Nephron (organoid): ENCODE results near the gene C10orf143.

Experiments used
- H3K27ac Mint-ChIP-seq, 3 experiments: 2 replicates each; pipeline ENCODE4 v1.8.0; 2020; ENCODE audit warnings: mixed read lengths in 3 of 3, mild to moderate bottlenecking in 2 of 3, moderate library complexity in 1 of 3
- H3K27me3 Mint-ChIP-seq: 2 replicates; pipeline ENCODE4 v1.8.0; 2021; ENCODE audit warnings: low read depth, mild to moderate bottlenecking, moderate library complexity, mixed read lengths
- H3K36me3 Mint-ChIP-seq: 2 replicates; pipeline ENCODE4 v1.8.0; 2020; ENCODE audit warnings: low read depth, mixed read lengths
- H3K4me1 Mint-ChIP-seq: 2 replicates; pipeline ENCODE4 v1.8.0; 2020; ENCODE audit warnings: mixed read lengths
- H3K4me3 Mint-ChIP-seq, 3 experiments: 2 replicates each; pipeline ENCODE4 v1.8.0; 2020; ENCODE audit warnings: mild to moderate bottlenecking in 3 of 3, mixed read lengths in 3 of 3, moderate library complexity in 2 of 3
- H3K9me3 Mint-ChIP-seq: 2 replicates; pipeline ENCODE4 v1.8.0; 2020; ENCODE audit warnings: mixed read lengths
- CTCF ChIP-seq, 3 experiments: fragments of 200-600 bp; sonication (generic); IDR thresholded peaks; one replicate each; pipeline ENCODE4 v1.5.0; 2021; ENCODE audit warnings: antibody characterized with exemption in 3 of 3; ENCODE audit not compliant: unreplicated experiment in 3 of 3

Gene C10orf143

DNA sequence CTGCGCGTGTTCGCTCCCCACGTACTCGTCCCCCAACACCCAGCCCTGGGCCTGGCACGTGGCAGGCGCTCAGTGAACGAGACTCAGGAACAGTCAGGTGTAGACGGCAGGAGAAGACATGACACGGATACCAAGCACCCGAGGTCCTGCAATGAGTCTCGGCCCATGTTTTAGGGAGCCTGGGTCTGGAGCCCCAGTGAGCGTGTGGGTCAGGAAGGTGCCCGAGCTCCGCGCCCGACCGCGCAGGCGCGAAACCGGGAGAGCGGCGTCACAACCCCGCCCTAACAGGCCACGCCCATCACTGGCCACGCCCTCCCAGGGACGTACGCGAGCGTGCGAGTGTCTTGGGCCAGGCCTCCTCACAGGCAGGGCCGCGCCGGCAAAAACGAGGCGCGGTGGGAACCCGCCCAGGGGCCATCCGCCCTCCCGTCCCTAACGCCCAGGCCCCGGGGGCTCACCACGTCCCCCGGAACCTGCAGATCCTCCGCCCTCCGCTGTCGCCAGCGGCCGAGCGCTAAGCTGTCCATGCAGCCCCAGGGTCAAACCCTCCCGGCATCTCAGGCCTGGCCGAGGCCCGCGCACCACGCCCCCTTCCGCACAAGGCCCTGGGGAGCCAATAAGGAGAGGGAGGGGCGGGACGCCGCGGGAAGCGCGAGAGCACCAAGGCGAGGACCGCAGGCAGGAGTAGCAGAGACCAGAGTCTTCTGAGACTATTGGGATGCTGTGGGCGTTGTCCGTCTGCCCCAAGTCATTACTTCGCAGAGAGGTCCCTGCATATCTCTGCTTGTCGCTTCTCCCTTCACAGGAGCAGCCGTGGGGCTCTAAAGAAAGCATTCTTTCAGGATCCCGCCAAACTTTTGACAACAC lies at the start of gene C10orf143:
Gene C10orf143 (minus strand): TSS at position 585 of the 867 bp plus-strand sequence. CDS start 58 bp downstream, at position 527.
- H3K4me1 Mint-ChIP-seq, result peaks cover 22% of the 10 kb centered on the region
- H3K4me3 Mint-ChIP-seq, result peak within 1 kb of the TSS; percentile 89 to 98 (median 92)
- peaks cover 2% of the 10 kb centered on the region for H3K9me3 Mint-ChIP-seq
- H3K27me3 Mint-ChIP-seq, result no peaks in the 10 kb centered on the region
- no peak for TF ChIP-seq CTCF (IDR thresholded peaks at IDR 0.05; ENCODE audit: unreplicated experiment in 3 of 3)
- peaks cover 3% of the 10 kb centered on the region for H3K36me3 Mint-ChIP-seq
- H3K27ac Mint-ChIP-seq, result peak within 1 kb of the TSS; percentile 93 to 96 (median 95)

DNA sequence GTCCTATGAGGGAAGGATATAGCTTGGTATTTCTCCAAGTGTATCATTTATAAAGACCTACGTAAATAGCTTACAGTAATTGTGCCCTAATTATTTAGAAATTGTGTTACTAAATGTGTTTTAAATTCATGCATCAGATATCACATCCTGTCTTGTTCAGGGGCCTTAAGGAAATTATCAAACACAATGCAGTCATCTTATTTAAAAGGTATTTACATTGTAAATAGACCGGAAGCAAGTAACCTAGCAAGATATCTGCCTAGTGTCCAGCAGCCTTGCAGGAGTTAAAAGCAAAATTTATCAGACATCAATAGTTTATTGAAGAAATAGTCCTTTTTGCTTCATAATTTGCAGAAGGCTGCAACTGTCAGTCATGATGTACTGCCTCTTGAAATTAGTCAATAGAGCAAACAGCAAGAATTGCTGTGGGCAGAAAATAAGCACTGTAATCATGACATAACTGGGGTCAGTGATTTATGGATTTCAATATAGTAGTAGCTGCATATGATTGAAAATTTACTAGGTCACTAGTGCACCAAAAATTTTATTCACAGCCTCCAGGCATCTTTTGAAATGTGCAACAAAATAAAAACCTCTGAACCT lies 48.7 kb upstream of the C10orf143 start:
- H3K9me3 Mint-ChIP-seq, result no peaks in the 10 kb centered on the region
- H3K27ac Mint-ChIP-seq, result no peak overlapping the region
- H3K4me1 Mint-ChIP-seq, result peaks cover 8% of the 10 kb centered on the region
- H3K36me3 Mint-ChIP-seq, result peaks cover 48% of the 10 kb centered on the region
- no peak overlapping the region for H3K4me3 Mint-ChIP-seq
- H3K27me3 Mint-ChIP-seq, result no peaks in the 10 kb centered on the region
- TF ChIP-seq CTCF (IDR thresholded peaks at IDR 0.05; ENCODE audit: unreplicated experiment in 3 of 3), result no peak

GRCh38 chr10:130146042-130146441 lies 35.4 kb upstream of the C10orf143 start:
- no peak for TF ChIP-seq CTCF (IDR thresholded peaks at IDR 0.05; ENCODE audit: unreplicated experiment in 3 of 3)
- peaks cover 19% of the 10 kb centered on the region for H3K4me1 Mint-ChIP-seq
- no peaks in the 10 kb centered on the region for H3K9me3 Mint-ChIP-seq
- no peaks in the 10 kb centered on the region for H3K27me3 Mint-ChIP-seq
- no peak overlapping the region for H3K27ac Mint-ChIP-seq
- no peak overlapping the region for H3K4me3 Mint-ChIP-seq
- peaks cover 55% of the 10 kb centered on the region for H3K36me3 Mint-ChIP-seq

DNA sequence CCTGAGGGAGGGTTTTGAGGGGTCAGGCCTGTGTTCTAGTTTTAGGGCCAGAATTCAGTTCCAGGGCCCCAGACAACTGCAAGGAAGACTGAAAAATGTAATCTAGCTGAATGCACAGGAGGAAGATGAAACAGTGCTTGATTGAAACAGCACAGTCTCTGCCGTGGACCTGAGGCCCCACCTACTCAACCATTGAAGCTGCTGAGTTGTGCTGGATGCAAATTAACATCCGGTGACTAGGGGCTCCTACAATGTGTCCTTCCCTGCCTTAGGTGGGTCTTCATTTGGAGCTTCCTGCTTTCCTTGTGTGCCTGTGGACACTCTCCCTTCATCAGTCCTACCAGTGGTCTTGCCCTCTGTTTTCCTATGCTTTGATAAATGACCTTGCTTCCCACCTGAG lies 31.2 kb upstream of the C10orf143 start:
- no peak for TF ChIP-seq CTCF (IDR thresholded peaks at IDR 0.05; ENCODE audit: unreplicated experiment in 3 of 3)
- Mint-ChIP-seq H3K27me3 (no peaks in the 10 kb centered on the region), H3K4me1 (peaks cover 37% of the 10 kb centered on the region), H3K9me3 (no peaks in the 10 kb centered on the region), H3K27ac (no peak overlapping the region), H3K36me3 (peaks cover 39% of the 10 kb centered on the region), H3K4me3 (no peak overlapping the region)

DNA sequence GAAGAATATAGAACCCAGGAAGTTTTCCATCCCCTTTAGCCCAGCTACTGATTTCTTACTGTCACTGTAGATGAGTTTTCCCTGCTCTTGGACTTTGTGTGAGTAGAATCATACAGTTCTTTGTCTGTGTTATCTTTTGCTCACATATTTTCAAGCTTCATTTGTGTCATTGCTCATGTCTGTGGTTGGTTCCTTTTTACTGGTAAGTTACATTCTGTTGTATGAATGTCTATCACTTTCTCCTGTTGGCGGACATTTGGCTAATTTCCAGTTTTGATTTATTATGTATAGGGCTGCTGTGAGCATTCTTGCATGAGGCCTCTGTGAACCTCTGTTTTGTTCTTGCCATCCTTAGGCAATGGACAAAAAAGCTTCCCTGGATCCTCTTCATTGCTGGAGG lies 30.8 kb upstream of the C10orf143 start:
- peaks cover 35% of the 10 kb centered on the region for H3K36me3 Mint-ChIP-seq
- H3K4me1 Mint-ChIP-seq, result peaks cover 37% of the 10 kb centered on the region
- H3K27ac Mint-ChIP-seq, result peak overlapping the region in 1 of 3 experiments; percentile 36

More for the DNA sequence above, 30.8 kb upstream of the C10orf143 start:
- H3K27me3 Mint-ChIP-seq, result no peaks in the 10 kb centered on the region
- TF ChIP-seq CTCF (IDR thresholded peaks at IDR 0.05; ENCODE audit: unreplicated experiment in 3 of 3), result no peak
- H3K9me3 Mint-ChIP-seq, result no peaks in the 10 kb centered on the region
- H3K4me3 Mint-ChIP-seq, result peak overlapping the region in 1 of 3 experiments; percentile 11
